GM21515 (cell line): Measurements from ENCODE around the gene IER5.
"Not testable (repeated sequence)": the region's sequence is repeated elsewhere in the genome, so short reads cannot be mapped to it uniquely, and the experiment has no call there.

Experiments
- ATAC-seq: cut with Tn5 transposase; IDR thresholded peaks from one replicate; pipeline ENCODE4 v1.9.1; 2021; ENCODE audit not compliant: unreplicated experiment

IER5 gene

GRCh38 chr1:181113059-181113641 lies 24.6 kb downstream of the IER5 start:
- ATAC-seq: no peak

GRCh38 chr1:181114574-181115367 lies 26.3 kb downstream of the IER5 start:
- no peak for ATAC-seq

GRCh38 chr1:181115368-181115684 lies 26.8 kb downstream of the IER5 start:
- no peak for ATAC-seq

- ATAC-seq: not testable (repeated sequence)
Observed at GRCh38 chr1:181115971-181116370, 27.5 kb downstream of the IER5 start.

GRCh38 chr1:181116819-181117390 lies 28.4 kb downstream of the IER5 start:
- ATAC-seq: no peak

- no peak for ATAC-seq
Observed at GRCh38 chr1:181117648-181118449, 29.3 kb downstream of the IER5 start.

- ATAC-seq: no peak
Observed at GRCh38 chr1:181119093-181119989, 30.8 kb downstream of the IER5 start.

- no peak for ATAC-seq
Observed at GRCh38 chr1:181120924-181121323, 32.4 kb downstream of the IER5 start.

- ATAC-seq: no peak
Observed at GRCh38 chr1:181121498-181121897, 33.0 kb downstream of the IER5 start.

GRCh38 chr1:181122222-181122621 lies 33.7 kb downstream of the IER5 start:
- no peak for ATAC-seq

- ATAC-seq: no peak
Observed at GRCh38 chr1:181123173-181123572, 34.7 kb downstream of the IER5 start.

GRCh38 chr1:181124291-181124751 lies 35.8 kb downstream of the IER5 start:
- no peak for ATAC-seq

- ATAC-seq: no peak
Observed at GRCh38 chr1:181126289-181126688, 37.8 kb downstream of the IER5 start.

GRCh38 chr1:181126871-181127587 lies 38.5 kb downstream of the IER5 start:
- no peak for ATAC-seq

- ATAC-seq: no peak
Observed at GRCh38 chr1:181127898-181128453, 39.5 kb downstream of the IER5 start.

GRCh38 chr1:181128592-181129497 lies 40.3 kb downstream of the IER5 start:
- peak; percentile 39 for ATAC-seq

GRCh38 chr1:181129771-181130606 lies 41.5 kb downstream of the IER5 start:
- ATAC-seq: no peak
